MV-4-11 (cell line): ENCODE data around the gene AGO3.
"Not testable (repeated sequence)": the region's sequence is repeated elsewhere in the genome, so short reads cannot be mapped to it uniquely, and the experiment has no call there.

Experiments used
- DNase-seq: peaks from one replicate; lab custom pipeline; 2025; lab: John Stamatoyannopoulos, UW

The AGO3 gene

DNA sequence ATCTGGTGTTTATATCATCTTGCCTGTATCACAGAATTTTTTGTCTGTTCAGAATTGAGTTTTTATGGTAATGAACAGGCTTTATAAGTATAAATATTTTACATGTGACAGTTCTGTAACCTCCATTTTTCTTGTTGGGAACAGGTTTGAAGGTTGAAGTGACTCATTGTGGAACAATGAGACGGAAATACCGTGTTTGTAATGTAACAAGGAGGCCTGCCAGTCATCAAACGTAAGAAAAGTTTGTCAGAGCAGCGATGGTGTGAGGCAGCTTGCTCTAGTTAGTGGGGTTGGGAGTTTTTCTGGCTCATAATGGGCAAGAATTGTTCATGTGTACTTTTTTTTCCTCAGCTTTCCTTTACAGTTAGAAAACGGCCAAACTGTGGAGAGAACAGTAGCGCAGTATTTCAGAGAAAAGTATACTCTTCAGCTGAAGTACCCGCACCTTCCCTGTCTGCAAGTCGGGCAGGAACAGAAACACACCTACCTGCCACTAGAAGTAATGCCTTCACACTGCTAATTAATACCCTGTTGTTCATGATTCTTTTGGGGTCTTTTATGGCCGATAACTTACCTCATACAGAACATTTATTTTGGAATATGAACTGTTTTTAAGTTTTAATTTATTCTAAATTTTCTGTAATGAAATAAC is 77.8 kb downstream of the AGO3 start:
- no peak for DNase-seq

DNA sequence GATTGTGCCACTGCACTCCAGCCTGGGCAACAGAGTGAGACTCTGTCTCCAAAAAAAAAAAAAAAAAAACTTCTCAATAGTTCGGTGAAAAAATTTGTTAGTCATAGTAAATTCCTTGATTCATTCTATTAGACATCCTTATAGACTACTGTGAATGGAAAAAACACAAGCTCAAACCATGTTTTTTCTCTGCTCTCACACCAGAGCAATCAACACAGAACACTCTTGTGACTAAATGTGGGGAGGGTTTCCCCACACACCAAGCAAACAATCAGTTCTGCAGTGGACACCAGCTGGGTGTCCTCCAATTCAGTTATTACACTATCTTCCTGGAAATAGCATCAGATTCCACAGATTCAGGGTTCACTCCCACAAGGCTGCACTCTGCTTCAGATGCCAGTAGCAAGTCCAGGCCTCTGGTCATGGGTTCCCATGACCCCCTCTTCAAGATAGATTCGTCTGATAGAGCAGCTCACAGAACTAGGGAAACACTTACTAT is 83.9 kb downstream of the AGO3 start:
- no peak for DNase-seq

DNA sequence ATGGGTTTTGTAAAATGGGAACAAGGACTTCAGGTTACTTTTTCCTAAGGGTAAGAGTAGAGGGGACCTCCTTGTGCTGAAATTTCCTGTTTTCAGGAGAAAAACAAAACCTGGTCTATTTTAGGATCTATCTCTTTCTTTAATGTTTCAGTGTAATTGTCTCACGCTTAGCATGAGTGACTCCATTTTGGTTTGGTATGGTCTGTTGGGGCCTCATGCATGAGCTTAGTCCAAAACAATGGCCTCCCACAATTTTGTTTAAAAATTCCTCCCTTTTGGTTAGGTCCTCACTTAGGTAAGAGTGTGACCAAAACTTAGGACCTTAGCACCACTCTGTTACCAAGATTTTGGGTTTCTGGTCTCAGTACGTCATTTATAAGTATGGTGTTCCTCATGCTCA is 85.8 kb downstream of the AGO3 start:
- no peak for DNase-seq

DNA sequence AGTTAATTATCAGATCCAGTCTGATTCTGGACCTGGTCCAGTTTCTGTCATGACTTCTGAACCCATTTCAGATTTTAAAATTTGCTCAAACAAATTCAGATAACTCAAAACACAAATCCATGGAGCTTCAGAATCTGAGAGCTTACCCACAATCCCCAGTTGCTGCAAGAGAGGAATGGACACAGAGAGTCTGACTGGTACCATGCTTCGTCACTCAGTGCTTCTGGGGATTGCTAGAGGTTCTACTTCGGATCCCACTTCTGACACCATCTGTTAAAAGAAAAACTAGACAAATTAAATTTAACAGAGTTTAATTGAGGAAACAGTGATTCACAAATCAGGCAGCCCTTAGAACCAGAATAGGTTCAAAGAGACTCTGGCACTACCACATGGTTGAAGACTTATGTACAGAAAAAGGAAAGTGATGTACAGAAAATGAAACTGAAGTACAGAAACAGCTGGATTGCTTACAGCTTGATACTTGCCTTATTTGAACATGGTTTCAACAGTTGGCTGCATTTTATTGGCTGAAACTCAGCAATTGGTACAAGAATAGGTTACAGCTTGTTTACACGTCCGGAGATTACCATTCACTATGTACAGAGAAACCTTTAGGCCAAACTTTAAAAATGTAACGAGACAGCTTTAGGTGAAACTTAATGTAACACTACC is 92.3 kb downstream of the AGO3 start:
- DNase-seq = no peak

DNA sequence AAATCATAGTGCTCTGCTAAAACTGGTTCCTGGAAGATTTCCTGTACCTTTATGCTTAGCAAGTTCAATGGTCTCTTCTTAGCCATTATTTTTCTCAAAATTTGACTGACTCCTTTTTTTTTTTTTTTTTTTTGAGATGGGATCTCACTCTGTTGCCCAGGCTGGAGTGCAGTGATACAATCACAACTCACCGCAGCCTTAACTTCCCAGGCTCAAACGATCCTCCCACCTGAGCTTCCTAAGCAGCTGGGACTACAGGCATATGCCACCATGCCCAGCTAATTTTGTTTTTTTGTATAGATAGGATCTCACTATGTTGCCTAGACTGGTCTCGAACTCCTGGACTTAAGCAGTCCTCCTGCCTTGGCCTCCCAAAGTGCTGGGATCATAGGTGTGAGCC is 93.1 kb downstream of the AGO3 start:
- DNase-seq = not testable (repeated sequence)

DNA sequence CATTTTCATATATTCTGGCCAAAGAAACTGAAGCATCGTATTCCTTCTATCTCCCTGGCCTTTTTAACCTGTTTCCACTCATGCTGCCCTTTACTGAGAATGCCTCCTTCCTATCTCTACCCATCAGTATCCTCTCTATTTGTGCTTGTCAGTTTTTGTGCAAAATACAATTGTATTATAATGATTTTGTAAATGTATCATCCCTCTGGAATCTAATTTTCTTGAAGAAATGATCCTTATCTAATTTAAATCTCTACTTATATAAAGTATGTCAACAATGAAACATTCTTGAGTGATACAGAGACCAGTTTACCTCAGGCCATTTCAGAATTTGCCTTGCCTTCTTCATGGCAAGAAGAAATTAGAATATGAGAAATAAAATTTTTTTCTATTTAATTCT is 93.9 kb downstream of the AGO3 start:
- DNase-seq = no peak

DNA sequence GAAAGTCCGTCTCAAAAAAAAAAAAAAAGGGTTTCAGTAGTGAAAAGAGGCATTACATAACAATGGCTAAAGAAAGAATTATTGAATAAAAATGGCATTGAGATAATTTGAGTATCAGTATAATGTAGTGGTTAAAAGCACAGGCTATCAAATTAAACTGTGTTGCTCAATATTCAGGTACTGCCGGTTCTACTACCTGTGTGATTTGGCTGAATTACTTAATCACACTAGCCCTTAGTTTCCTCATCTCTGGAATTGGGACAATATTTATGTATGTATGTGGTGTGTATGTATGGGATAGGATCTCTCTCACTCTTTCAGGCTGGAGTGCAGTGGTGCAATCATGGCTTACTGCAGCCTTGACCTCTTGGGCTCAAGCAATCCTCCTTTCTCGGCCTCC is 96.9 kb downstream of the AGO3 start:
- DNase-seq = no peak

DNA sequence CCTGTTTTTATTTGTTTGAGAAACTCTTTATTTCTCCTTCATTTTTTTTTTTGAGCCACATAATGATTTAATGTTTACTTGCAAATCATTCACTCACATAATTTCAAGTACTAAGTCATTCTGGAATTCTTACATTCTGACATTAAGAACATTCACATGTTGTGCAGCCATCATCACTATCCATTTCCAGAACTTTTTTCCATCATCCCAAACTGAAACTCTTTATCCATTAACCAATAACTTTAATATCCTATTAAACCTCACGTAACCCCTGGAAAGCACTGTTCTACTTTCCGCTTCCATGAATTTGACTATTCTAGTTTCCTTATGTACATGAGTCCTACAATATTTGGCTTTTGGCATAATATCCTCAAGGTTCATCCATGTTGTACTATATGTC is 100.5 kb downstream of the AGO3 start:
- no peak for DNase-seq

DNA sequence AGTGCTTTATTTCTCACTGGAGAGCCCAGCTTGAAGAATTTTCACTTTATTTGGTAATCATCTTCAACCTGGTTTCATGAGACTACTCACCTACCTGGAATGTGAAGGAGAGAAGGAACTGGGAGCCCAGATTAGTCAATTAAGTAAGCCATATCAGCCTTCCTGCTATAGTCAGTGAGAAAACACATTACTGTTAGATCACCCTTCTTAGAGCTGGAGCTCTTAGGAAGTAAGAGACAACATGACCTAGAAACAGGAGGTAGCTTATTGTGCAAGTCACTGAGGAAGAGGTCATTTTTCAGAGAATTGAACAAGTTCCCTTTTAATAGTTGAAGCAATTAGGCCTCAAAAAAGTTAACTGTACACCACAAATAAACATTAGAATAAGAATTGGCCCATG is 103.8 kb downstream of the AGO3 start:
- DNase-seq = peak; percentile 84

DNA sequence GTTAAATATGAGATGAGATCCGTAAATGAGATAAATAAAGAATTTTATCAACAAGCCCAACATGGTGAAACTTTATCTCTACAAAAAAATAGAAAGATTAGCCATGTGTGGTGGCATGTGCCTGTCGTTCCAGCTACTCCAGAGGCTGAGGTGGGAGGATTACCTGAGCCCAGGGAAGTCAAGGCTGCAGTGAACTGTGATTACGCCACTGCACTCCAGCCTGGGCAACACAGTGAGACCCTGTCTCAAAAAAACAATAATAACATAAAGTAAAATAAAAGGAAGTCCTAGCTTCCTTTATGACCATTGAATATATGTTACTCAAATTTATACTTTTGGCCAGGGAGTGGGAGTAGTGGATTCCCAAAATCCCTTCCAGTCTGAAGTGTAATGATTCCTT is 104.2 kb downstream of the AGO3 start:
- DNase-seq = no peak

DNA sequence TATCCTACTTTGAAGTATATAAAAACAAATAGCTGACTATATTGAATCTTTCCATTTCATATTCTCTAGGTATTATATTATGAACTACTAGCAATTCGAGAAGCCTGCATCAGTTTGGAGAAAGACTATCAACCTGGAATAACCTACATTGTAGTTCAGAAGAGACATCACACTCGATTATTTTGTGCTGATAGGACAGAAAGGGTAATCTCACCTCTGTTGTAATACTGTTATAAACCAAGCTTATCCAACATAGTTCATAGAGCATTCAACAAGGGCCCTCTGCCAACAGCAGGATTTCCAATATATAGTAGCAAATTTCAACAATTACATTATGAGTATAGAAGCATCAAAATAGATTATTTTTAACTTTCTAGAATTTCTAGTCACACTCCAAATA is 109.3 kb downstream of the AGO3 start:
- DNase-seq = no peak

DNA sequence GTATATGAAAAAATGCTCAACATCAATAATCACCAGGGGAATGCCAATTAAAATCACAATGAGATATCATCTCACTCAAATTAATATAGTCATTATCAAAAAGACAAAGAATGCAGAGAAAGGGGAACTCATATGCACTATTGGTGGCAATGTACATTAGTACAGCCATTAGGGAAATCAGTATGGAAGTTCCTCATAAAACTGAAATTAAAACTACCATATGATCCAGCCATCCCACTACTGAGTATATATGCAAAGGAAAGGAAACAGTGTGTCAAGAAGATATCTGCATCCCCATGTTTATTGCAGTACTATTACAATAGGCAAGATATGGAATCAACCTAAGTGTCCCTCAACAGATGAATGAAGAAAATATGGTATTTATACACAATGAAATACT is 120.9 kb downstream of the AGO3 start:
- no peak for DNase-seq

DNA sequence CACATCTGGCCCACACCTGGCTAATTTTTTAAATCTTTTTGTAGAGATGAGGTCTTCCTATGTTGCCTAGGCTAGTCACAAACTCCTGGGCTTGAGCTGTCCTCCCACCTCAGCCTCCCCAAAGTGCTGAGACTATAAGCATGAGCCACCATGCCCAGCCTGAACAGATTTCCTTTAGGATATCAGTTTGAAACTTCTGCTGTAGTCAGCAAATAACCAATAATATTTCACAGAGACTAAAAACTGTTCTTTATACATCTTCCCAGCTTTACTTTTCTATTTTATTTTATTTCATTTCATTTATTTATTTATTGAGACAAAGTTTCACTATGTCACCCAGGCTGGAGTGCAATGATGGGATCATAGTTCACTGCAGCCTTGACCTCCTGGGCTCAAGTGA is 123.1 kb downstream of the AGO3 start:
- DNase-seq = no peak

DNA sequence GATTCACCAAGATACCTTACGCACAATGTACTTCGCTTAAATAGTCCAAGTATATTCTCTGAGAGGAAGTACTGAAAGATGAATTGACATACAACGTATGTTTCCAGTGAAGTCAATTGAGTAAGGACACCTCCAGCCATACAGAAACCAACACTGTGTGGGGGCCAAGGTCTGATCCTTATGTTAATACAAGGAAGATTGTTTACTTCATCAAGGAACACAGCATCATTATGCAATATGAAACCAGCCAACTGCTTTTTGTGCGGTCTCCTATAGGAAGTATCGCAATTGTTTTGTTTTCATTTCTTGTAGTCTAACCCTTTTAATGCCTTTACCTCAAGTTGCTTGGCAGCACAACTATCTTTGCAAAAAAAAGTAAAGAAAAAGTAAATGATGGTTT is 124.8 kb downstream of the AGO3 start:
- peak; percentile 78 for DNase-seq

DNA sequence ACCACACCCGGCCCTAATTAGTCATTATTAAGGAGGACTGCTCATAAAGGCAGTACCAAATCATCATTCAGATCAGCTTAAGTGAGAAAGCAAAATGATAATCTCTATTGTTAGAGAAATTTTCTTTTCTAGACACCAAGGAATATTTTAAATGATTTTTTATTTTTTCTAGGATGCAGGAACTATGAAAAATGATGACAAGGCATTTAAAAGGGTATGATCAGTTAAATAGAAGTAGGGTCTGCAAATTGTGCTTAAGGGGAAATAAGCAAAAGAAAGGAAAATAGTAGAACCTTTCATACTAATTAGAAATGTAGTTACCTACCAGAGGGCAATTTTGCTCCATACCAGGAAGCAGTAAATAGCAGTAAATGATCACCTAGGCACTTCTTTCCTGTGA is 131.4 kb downstream of the AGO3 start:
- no peak for DNase-seq

DNA sequence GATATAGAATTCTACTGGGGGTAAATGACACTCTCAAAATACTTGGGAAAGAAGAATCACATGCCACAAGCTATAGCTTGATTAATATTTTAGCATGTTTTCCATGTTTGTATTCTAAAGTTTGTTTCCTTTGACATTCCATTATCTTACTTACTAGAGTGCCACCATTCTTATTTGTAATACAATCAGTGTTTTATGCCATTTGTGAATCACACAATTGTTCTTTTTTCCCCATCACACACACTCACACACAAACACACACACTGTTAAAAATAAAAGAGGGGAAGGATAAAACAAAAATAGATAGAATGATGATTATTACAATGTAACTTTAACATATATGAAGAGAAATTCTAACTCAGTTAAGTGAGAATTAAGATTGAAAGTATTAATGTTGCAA is 137.0 kb downstream of the AGO3 start:
- no peak for DNase-seq

DNA sequence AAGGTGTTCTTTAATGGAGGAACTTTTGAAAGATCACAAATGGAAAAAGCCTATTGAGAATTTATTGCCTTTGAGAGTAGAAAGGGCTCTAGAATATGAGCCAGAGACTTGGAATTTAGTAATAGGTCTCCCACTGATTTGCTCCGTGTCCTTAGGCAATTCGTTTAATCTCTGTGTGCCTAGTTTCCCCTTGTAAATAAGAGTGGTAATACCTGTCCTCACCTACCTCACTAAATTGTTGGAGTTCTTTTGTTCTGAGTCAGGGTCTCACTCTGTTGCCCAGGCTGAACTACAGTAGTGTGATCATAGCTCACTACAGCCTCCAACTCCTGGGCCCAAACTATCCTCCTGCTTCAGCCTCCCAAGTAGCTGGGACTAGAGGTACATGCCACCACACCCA is 138.0 kb downstream of the AGO3 start:
- DNase-seq = no peak

DNA sequence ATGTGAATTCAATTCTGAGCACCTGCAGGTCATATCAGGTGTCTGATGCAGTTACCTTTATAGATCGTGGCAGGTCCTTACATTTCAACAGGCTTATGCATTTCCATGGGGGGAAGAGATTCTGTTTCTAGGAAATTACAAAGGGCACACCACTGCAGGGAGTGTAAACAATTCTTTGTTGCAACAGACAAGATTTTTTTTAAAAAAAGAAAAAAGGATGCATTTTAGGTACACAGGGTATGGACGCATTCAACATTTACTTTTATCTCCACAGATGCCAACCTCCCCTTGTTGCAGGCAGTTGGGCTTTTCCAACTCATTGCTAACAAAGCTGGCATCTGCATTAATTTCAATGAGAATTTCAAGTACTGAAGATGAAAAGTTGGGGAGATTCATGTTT is 139.4 kb downstream of the AGO3 start:
- no peak for DNase-seq

DNA sequence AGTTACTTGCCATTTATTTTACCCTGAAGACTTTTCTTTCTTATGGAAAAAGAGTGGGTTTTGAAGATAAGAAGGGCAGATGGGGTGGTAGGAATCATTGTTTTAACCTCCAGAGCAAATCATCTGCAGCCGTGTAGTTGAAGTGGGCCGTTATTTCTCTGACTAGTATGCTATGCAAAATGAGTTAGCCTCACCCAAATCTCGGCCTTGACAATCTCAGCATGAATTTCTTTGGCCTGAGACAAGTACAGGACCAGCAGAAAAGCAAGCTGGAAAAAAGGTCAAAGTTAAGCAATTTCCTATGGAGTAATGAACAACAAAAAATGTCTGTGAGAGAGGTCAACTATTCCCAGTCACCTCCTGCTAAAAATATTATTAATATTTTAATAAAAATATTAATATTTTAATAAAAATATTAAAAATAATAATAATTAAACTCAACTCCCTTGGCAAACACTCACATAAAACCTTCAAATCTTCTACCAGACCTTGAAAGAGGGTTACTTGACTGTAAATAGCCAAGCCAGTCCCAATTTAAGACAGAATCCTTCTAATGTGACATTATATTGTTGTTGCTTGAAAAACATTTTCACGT is 146.2 kb downstream of the AGO3 start:
- DNase-seq = no peak

DNA sequence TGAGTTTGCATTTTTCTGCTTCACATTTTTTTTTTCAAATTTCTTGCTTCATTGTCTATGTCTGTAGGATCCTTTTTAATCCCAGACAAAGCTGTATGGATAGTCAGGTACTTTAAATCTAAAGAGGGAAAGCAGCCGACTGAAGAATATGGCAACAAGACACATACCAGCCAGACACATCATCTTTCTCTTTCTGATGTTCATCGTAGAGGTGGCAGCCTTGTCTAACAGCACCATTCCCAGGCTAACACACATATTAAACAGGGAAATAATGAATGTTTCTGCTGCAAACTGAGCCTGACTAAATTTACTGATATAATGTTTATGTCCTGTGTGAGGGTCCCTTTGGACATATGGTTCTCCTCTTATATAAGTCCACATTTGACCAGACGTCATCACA is 149.3 kb downstream of the AGO3 start:
- no peak for DNase-seq

DNA sequence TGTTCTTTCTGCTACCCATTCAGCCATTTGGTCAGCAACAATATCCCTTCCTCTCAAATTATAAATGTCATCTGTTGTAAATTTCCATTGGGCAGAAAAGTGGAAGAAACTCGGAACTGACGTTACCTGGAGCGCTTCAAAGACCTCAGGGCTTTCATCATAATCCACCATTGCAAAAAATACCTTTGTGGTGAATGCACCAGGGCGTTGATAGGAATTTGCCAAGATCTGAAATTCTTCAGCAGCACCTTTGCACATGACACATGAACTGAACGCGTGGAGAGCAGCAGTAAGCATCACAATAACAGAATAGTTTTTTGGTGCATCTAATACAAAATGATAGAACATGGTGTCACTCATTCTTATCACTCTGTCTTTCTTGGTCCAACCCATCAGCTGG is 149.9 kb downstream of the AGO3 start:
- DNase-seq = no peak

DNA sequence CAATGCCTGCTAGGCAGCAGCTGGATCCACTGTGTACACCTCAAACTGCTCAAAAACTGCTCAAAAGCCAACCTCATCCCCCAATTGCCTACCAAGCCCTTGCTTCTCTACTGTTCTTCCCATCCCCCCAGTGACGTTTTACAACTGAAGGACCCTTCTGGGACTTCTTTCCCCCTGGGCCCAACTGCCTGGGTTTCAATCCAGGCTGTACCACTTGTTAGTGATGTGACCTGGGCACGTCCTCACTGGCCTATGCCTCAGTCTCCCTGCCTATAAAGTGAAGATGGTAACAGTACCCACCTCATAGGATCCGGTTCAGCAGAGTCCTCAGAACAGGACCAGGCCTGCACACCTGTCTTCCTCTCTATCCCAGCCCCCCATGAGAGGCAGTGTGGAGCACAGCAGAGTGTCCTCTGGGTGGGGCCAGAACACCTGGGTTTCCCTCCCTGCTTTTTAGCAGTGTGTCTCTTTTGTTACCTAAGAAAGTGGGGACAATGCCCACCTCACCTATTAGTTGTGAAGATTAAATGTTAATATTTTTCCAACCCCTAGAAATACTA is 151.1 kb downstream of the AGO3 start:
- DNase-seq = no peak

DNA sequence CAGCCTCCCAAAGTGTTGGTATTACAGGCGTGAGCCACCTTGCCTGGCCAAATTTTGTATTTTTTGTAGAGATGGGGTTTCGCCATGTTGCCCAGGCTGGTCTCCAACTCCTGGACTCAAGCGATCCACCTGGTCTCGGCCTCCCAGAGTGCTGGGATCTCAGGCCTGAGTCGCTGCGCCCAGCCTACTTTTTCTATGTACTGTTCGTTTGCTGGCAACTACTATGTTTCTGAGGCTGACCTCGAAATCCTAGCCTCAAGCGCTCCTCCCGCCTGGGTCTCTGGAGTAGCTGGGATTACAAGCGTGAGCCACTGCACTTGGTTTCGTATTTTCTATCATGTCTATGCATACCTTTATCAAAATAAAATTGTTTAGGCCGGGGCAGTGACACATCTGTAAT is 152.3 kb downstream of the AGO3 start:
- no peak for DNase-seq
